ENCODE data around the gene NTM.

- TF ChIP-seq CTCF (IDR thresholded peaks at IDR 0.05) (no peak), POLR2A (IDR thresholded peaks at IDR 0.05) (no peak)
Measured at GRCh38 chr11:131422029-131422428, 51.6 kb downstream of the NTM start.

Measured in esophagus squamous epithelium (tissue), 4 donors.